Loucy (cell line): ENCODE data around the gene PLBD1.

Experiments used
- H2AFZ ChIP-seq: fragments of 200-600 bp; sonication (generic); 2 replicates; pipeline ENCODE4 v1.6.0; 2016; ENCODE audit warnings: antibody characterized with exemption, mild to moderate bottlenecking, low read length, moderate library complexity
- H3F3A ChIP-seq: fragments of 200-600 bp; 2 replicates; pipeline ENCODE4 v1.6.0; 2016; ENCODE audit warnings: antibody characterized with exemption, low read depth, mild to moderate bottlenecking
- H3K27me3 ChIP-seq: fragments of 200-600 bp; sonication (generic); 2 replicates; pipeline ENCODE4 v1.6.1; 2014; ENCODE audit warnings: low read length, mild to moderate bottlenecking; ENCODE audit not compliant: insufficient read depth, poor library complexity, severe bottlenecking
- H3K36me3 ChIP-seq: fragments of 200-600 bp; sonication (generic); 2 replicates; pipeline ENCODE4 v1.6.1; 2016; ENCODE audit warnings: low read length; ENCODE audit not compliant: insufficient read depth
- H3K4me1 ChIP-seq: fragments of 200-600 bp; sonication (generic); 2 replicates; pipeline ENCODE4 v1.5.1; 2014; ENCODE audit warnings: low read length, mild to moderate bottlenecking; ENCODE audit not compliant: insufficient read depth, poor library complexity, severe bottlenecking
- H3K4me2 ChIP-seq: fragments of 200-600 bp; sonication (generic); 2 replicates; pipeline ENCODE4 v1.6.0; 2014; ENCODE audit warnings: antibody characterized with exemption, low read length, low read depth, mild to moderate bottlenecking; ENCODE audit not compliant: poor library complexity, severe bottlenecking
- H3K4me3 ChIP-seq: fragments of 200-600 bp; sonication (generic); 2 replicates; pipeline ENCODE4 v1.5.1; 2014; ENCODE audit warnings: low read length, mild to moderate bottlenecking, mixed read lengths; ENCODE audit not compliant: poor library complexity, severe bottlenecking
- H3K79me2 ChIP-seq: fragments of 200-600 bp; sonication (generic); 2 replicates; pipeline ENCODE4 v1.6.1; 2014; ENCODE audit warnings: low read length; ENCODE audit not compliant: insufficient read depth
- H3K9ac ChIP-seq: fragments of 200-600 bp; sonication (generic); 2 replicates; pipeline ENCODE4 v1.6.0; 2014; ENCODE audit warnings: mild to moderate bottlenecking, low read depth, low read length, moderate library complexity; ENCODE audit not compliant: poor library complexity, severe bottlenecking
- H3K9me2 ChIP-seq: fragments of 200-600 bp; sonication (generic); replicated peaks from 2 replicates; pipeline ENCODE4 v1.6.1; 2016; ENCODE audit warnings: low read depth, low read length, mixed read lengths
- H3K9me3 ChIP-seq: fragments of 200-600 bp; sonication (generic); 2 replicates; pipeline ENCODE4 v1.6.1; 2014; ENCODE audit warnings: mild to moderate bottlenecking, antibody characterized with exemption, low read length, low read depth; ENCODE audit not compliant: insufficient read depth
- H4K20me1 ChIP-seq: fragments of 200-600 bp; sonication (generic); 2 replicates; pipeline ENCODE4 v1.6.0; 2014; ENCODE audit warnings: antibody characterized with exemption, low read length, mild to moderate bottlenecking; ENCODE audit not compliant: insufficient read depth, poor library complexity, severe bottlenecking
- EZH2phosphoT487 ChIP-seq: fragments of 200-600 bp; IDR thresholded peaks from 2 replicates; pipeline ENCODE4 v1.6.1; 2018; ENCODE audit warnings: antibody characterized with exemption, mild to moderate bottlenecking, moderate library complexity, borderline replicate concordance
- TF ChIP-seq, protein P1 (sequence below): fragments of 200-600 bp; sonication (generic); conservative IDR thresholded peaks from 2 replicates; pipeline ENCODE4 v1.5.1; 2014; ENCODE audit warnings: mild to moderate bottlenecking, antibody characterized with exemption, low read length

The PLBD1 gene

GRCh38 chr12:14547571-14547970, 20.1 kb downstream of the PLBD1 start:
- Histone ChIP-seq H3K9me3 (no peaks in the 10 kb centered on the region), H3F3A (no peaks in the 10 kb centered on the region), H3K27me3 (no peaks in the 10 kb centered on the region), H3K4me3 (no peak overlapping the region), H3K9ac (no peak overlapping the region), H3K79me2 (no peaks in the 10 kb centered on the region), H4K20me1 (no peaks in the 10 kb centered on the region), H3K4me1 (no peaks in the 10 kb centered on the region), H2AFZ (no peak overlapping the region), H3K9me2 (no peaks in the 10 kb centered on the region), H3K4me2 (no peak overlapping the region), H3K36me3 (no peaks in the 10 kb centered on the region)
- no peak for TF ChIP-seq EZH2phosphoT487
- TF ChIP-seq, protein P1, sequence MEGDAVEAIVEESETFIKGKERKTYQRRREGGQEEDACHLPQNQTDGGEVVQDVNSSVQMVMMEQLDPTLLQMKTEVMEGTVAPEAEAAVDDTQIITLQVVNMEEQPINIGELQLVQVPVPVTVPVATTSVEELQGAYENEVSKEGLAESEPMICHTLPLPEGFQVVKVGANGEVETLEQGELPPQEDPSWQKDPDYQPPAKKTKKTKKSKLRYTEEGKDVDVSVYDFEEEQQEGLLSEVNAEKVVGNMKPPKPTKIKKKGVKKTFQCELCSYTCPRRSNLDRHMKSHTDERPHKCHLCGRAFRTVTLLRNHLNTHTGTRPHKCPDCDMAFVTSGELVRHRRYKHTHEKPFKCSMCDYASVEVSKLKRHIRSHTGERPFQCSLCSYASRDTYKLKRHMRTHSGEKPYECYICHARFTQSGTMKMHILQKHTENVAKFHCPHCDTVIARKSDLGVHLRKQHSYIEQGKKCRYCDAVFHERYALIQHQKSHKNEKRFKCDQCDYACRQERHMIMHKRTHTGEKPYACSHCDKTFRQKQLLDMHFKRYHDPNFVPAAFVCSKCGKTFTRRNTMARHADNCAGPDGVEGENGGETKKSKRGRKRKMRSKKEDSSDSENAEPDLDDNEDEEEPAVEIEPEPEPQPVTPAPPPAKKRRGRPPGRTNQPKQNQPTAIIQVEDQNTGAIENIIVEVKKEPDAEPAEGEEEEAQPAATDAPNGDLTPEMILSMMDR, result no peak

DNA sequence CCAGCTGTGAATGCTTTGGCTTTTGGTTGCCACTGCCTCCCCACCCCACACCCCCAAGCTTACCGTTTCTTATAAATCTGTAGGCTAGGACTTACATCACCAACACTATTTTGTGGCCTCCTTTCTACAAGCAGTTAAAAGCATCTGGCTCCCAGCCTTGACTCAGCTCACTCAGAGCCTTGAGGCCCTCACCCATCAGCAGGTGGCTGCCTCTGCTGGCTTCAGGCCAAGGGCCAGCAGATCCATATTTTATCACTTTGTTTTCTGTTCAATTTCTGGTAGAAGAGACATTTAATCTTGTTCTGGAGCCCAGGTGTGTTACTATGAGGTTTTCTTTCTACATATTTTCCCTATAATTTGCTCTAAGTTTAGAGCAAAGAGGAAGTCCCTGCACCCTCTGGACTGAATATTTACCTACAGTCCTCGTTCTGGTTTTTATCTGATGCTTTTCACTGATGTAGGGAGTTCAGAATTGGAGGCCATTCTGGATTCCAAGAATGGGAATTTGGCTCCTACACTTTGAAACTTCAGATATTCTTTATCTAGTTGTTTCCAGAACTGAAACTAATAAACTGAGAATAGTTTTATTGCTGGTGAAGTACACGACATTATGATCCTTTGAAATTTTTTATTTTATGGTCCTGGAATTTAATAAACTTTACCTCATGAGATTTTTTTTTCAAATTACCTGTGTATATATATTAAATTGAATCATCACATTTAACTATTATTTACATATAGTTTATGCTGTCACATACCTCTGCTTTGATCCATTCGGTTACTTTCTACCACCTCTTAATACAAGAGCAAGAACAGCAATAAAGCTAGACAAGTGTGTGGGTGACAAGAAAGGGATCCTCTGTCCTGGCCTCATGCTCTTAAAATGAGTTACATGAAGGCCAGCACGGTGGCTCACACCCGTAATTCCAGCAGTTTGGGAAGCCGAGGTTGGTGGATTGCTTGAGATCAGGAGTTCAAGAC, 22.2 kb downstream of the PLBD1 start:
- Histone ChIP-seq H3K4me3 (no peak overlapping the region), H3K4me2 (no peak overlapping the region), H3K27me3 (no peaks in the 10 kb centered on the region), H2AFZ (no peak overlapping the region), H4K20me1 (no peaks in the 10 kb centered on the region), H3K9me2 (no peaks in the 10 kb centered on the region), H3K4me1 (no peaks in the 10 kb centered on the region), H3K9me3 (no peaks in the 10 kb centered on the region), H3K79me2 (no peaks in the 10 kb centered on the region), H3K9ac (no peak overlapping the region), H3K36me3 (no peaks in the 10 kb centered on the region), H3F3A (no peaks in the 10 kb centered on the region)
- TF ChIP-seq, protein P1, result no peak
- no peak for TF ChIP-seq EZH2phosphoT487

- Histone ChIP-seq H3K4me3 (no peak overlapping the region), H2AFZ (no peak overlapping the region), H3K9ac (no peak overlapping the region), H3K27me3 (no peaks in the 10 kb centered on the region), H3K4me2 (no peak overlapping the region), H4K20me1 (no peaks in the 10 kb centered on the region), H3K9me3 (no peaks in the 10 kb centered on the region), H3K4me1 (no peaks in the 10 kb centered on the region), H3K9me2 (no peaks in the 10 kb centered on the region), H3K36me3 (no peaks in the 10 kb centered on the region), H3K79me2 (no peaks in the 10 kb centered on the region), H3F3A (no peaks in the 10 kb centered on the region)
- TF ChIP-seq, protein P1, result no peak
- TF ChIP-seq EZH2phosphoT487, result no peak
Measured at GRCh38 chr12:14540801-14541462, 26.8 kb downstream of the PLBD1 start.
